HS-5 (cell line): ENCODE measurements around the gene MROH7.
"Not testable (repeated sequence)": the region's sequence is repeated elsewhere in the genome, so short reads cannot be mapped to it uniquely, and the experiment has no call there.

Experiments
- DNase-seq: peaks from one replicate; pipeline ENCODE4 v3.0.0-alpha.2; 2012; ENCODE audit warnings: low read depth

The MROH7 gene

GRCh38 chr1:54610048-54610447 is 31.5 kb upstream of the MROH7 start:
- DNase-seq = no peak

- no peak for DNase-seq
These were observed 30.7 kb upstream of the MROH7 start for GRCh38 chr1:54610601-54611580.

- DNase-seq = no peak
These were observed 30.0 kb upstream of the MROH7 start for GRCh38 chr1:54611621-54612020.

GRCh38 chr1:54614024-54614423 is 27.6 kb upstream of the MROH7 start:
- DNase-seq = no peak

- no peak for DNase-seq
These were observed 27.0 kb upstream of the MROH7 start for GRCh38 chr1:54614563-54614962.

- DNase-seq = no peak
These were observed 25.9 kb upstream of the MROH7 start for GRCh38 chr1:54615531-54616279.

GRCh38 chr1:54619749-54620148 is 21.8 kb upstream of the MROH7 start:
- DNase-seq = no peak

- no peak for DNase-seq
These were observed 18.2 kb upstream of the MROH7 start, which contains the start of gene FAM151A for GRCh38 chr1:54623216-54624007. Gene FAM151A, minus strand, starts transcription at chr1:54623525. Its CDS starts 130 bp downstream, at chr1:54623395.

- DNase-seq = no peak
These were observed 16.8 kb upstream of the MROH7 start for GRCh38 chr1:54624466-54625464.

- no peak for DNase-seq
These were observed 14.4 kb upstream of the MROH7 start for GRCh38 chr1:54627196-54627595.

GRCh38 chr1:54635804-54636203 is 5.8 kb upstream of the MROH7 start:
- not testable (repeated sequence) for DNase-seq

- DNase-seq = not testable (repeated sequence)
These were observed 4.8 kb upstream of the MROH7 start for GRCh38 chr1:54636461-54637446.

GRCh38 chr1:54640361-54640760 is 1.2 kb upstream of the MROH7 start:
- no peak for DNase-seq

- DNase-seq = no peak
These were observed 2.1 kb downstream of the MROH7 start for GRCh38 chr1:54643736-54644135.

- DNase-seq = no peak
These were observed 4.5 kb downstream of the MROH7 start for GRCh38 chr1:54645806-54646676.

- no peak for DNase-seq
These were observed 7.7 kb downstream of the MROH7 start for GRCh38 chr1:54649130-54649898.

GRCh38 chr1:54649921-54650320 is 8.3 kb downstream of the MROH7 start:
- no peak for DNase-seq

GRCh38 chr1:54650417-54650816 is 8.8 kb downstream of the MROH7 start:
- no peak for DNase-seq
